Measurements from ENCODE around the gene KCNS1.

Gene KCNS1

DNA sequence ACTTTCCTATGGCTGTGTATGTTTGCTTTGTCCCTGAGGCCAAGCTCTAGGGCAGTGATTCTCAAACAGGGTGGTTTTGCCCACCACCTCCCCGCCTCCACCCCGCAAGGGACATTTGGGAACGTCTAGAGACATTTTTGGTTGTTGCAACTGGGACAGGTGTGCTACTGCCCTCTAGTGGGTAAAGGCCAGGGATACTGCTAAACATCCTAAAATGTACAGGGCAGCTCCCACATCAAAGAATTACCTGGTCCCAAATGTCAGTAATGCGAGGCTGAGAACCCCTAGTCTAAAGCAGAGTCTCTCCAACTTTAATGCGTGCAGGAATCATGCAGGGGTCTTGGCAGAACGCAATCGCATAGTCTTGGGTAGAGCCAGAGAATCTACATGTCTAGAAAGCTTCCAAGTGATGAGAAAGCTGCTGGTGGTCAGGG lies 5.1 kb downstream of the KCNS1 start:
- no peak overlapping the region for H3K4me3 ChIP-seq (ENCODE audit: low read depth, low read length)
- TF ChIP-seq, protein P1, sequence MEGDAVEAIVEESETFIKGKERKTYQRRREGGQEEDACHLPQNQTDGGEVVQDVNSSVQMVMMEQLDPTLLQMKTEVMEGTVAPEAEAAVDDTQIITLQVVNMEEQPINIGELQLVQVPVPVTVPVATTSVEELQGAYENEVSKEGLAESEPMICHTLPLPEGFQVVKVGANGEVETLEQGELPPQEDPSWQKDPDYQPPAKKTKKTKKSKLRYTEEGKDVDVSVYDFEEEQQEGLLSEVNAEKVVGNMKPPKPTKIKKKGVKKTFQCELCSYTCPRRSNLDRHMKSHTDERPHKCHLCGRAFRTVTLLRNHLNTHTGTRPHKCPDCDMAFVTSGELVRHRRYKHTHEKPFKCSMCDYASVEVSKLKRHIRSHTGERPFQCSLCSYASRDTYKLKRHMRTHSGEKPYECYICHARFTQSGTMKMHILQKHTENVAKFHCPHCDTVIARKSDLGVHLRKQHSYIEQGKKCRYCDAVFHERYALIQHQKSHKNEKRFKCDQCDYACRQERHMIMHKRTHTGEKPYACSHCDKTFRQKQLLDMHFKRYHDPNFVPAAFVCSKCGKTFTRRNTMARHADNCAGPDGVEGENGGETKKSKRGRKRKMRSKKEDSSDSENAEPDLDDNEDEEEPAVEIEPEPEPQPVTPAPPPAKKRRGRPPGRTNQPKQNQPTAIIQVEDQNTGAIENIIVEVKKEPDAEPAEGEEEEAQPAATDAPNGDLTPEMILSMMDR (IDR thresholded peaks at IDR 0.05; ENCODE audit: low read depth, low read length): peak; percentile 71

GRCh38 chr20:45094864-45095574 lies 5.9 kb downstream of the KCNS1 start:
- no peak overlapping the region for H3K4me3 ChIP-seq (ENCODE audit: low read depth, low read length)
- TF ChIP-seq, protein P1 (IDR thresholded peaks at IDR 0.05; ENCODE audit: low read depth, low read length): no peak

- TF ChIP-seq, protein P1 (IDR thresholded peaks at IDR 0.05; ENCODE audit: low read depth, low read length): no peak
Observed at GRCh38 chr20:45094201-45094600, 6.7 kb downstream of the KCNS1 start.

GRCh38 chr20:45092898-45093297 lies 8.0 kb downstream of the KCNS1 start:
- TF ChIP-seq, protein P1 (IDR thresholded peaks at IDR 0.05; ENCODE audit: low read depth, low read length): no peak
- no peak overlapping the region for H3K4me3 ChIP-seq (ENCODE audit: low read depth, low read length)

More at GRCh38 chr20:45094201-45094600, 6.7 kb downstream of the KCNS1 start:
- no peak overlapping the region for H3K4me3 ChIP-seq (ENCODE audit: low read depth, low read length)

GRCh38 chr20:45091366-45091765 lies 9.6 kb downstream of the KCNS1 start:
- no peak overlapping the region for H3K4me3 ChIP-seq (ENCODE audit: low read depth, low read length)
- TF ChIP-seq, protein P1 (IDR thresholded peaks at IDR 0.05; ENCODE audit: low read depth, low read length): no peak

DNA sequence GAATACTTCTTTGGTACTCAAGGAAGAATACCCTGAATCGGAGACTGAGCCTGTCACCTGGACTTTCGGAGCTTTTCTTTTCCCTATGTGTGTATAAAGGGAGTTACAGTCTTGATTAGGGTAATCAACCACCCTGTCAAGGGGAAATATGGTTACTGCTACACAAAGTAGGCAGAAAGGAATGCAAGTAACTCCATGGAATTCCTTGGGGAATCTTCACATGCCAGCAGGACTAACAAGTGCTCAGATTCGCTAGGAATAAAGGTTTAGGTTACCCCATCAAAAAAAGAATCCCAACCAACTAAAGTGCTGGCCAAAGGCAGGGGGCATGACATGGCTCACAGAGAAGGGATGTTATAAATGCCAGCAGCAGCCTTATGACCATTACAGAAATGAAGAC lies 10.4 kb downstream of the KCNS1 start:
- TF ChIP-seq, protein P1 (IDR thresholded peaks at IDR 0.05; ENCODE audit: low read depth, low read length): no peak
- no peak overlapping the region for H3K4me3 ChIP-seq (ENCODE audit: low read depth, low read length)

- TF ChIP-seq, protein P1 (IDR thresholded peaks at IDR 0.05; ENCODE audit: low read depth, low read length): no peak
Observed at GRCh38 chr20:45088247-45088646, 12.7 kb downstream of the KCNS1 start.

More at GRCh38 chr20:45088247-45088646, 12.7 kb downstream of the KCNS1 start:
- H3K4me3 ChIP-seq (ENCODE audit: low read depth, low read length): no peak overlapping the region
